Activated CD8-positive, alpha-beta memory T cell treated with anti-CD3 and anti-CD28 coated beads for 36 hours (primary cell): ENCODE data around the gene TES. TPM values are rescaled to one million over a fixed set of nuclear protein-coding genes. Genes with fewer than 3 reads are reported as not detected.

ENCODE experiments used
- CTCF ChIA-PET: fragments of 350-600 bp; sonication (Branson Sonifier 250); formaldehyde crosslinking; loops from one replicate; lab custom pipeline; 2021; ENCODE audit warnings: antibody characterized with exemption; lab: Charles Lee
- POLR2A ChIA-PET: fragments of 350-600 bp; sonication (Branson Sonifier 250); formaldehyde crosslinking; loops from one replicate; lab custom pipeline; 2021; ENCODE audit warnings: antibody characterized with exemption; lab: Charles Lee
- total RNA-seq, 2 experiments: library from RNA; stranded (reverse); gene quantifications; one replicate each; pipeline ENCODE4 v1.2.3, GENCODE V29; 2021

Gene TES
- total RNA-seq, 2 experiments from 2014 or later = 56.1 to 66.5 TPM

GRCh38 chr7:116185450-116185849 is 24.9 kb upstream of the TES start:
- ChIA-PET CTCF (no interaction called here), POLR2A (no interaction called here)

GRCh38 chr7:116185956-116186355 is 24.4 kb upstream of the TES start:
- ChIA-PET CTCF (no interaction called here), POLR2A (no interaction called here)

DNA sequence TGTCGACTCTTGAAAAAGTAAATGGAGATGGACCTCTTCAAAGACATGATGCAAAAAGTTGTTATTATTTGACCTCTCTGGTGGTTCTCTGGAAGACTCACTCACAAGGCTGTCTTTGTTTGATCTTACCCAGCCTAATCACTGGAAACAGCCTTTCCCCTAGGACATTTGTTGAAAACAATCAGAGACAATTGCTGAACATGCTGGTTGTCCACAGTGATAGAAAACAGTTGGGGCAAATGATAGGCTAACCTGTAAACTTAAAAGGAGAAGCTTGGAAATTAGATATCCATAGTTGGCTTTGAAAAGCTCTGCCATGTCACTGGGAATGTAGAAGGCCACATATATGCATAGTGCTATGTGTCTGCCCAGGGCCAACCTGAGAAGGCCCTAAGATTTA is 22.9 kb upstream of the TES start:
- ChIA-PET CTCF (interaction anchor here (0.9 to 1.0 kb wide), 2 partner anchors 39 to 73 kb away, joined by 3 to 5 read pairs; no protein-coding TSS in a partner anchor), POLR2A (no interaction called here)

DNA sequence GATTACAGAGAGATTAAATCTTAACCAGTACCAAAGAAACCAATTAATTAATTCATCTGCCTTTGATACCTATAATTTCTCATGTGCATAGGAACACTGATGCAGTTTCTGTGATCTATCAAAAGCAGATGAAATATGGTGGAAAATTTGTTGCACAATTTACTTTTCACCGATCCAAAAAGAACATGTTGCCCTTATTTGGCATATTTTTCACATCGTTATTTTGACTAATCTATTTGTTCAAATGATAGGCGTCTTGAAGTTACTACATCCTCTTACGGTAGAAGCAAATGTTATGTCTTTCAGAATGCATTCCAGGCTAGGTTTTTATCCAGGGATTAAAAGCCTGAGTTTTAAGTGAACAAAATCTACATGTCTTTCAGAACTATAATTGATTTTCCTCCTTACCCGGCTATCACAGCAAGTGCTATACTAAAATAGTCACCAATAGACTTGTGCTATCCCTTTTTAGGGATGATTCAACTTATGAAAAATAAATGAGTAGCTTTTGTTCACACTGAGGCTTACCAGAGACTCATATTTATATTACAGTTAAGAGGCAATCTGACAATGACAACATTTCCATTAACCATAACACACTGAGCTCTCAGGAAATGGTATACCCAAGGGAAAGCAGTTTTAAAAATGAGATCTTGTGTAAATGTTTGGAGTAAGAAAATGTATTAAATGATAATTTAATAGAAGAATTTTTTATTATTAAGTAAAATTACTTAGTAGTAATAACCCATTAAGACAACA is 16.8 kb upstream of the TES start:
- CTCF ChIA-PET = no interaction called here
- POLR2A ChIA-PET = no interaction called here

DNA sequence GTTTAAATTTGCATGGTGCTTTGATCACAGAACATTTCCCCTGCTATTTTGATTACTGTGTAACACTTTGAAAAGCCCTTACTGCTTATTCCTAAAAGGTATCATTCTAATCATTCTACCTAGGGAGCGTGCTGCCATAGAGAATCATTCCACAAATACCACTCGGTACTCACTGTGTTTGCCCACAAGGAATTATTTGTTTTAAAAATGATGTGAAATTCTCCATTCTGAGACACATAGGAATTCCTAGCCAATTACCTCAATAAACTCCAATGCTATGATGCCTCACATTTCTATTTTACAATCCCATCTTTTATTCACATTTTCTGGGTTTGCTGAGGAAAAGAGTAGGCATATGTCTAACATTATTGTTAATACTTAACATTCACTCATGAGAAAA is 16.2 kb upstream of the TES start:
- ChIA-PET POLR2A (no interaction called here), CTCF (no interaction called here)

- ChIA-PET POLR2A (no interaction called here), CTCF (interaction anchor here (0.7 to 1.1 kb wide), 2 partner anchors 17 to 331 kb away, joined by 3 to 5 read pairs; no protein-coding TSS in a partner anchor)
Observed at GRCh38 chr7:116195451-116195850, 14.9 kb upstream of the TES start.

GRCh38 chr7:116196947-116197346 is 13.4 kb upstream of the TES start:
- CTCF ChIA-PET = no interaction called here

DNA sequence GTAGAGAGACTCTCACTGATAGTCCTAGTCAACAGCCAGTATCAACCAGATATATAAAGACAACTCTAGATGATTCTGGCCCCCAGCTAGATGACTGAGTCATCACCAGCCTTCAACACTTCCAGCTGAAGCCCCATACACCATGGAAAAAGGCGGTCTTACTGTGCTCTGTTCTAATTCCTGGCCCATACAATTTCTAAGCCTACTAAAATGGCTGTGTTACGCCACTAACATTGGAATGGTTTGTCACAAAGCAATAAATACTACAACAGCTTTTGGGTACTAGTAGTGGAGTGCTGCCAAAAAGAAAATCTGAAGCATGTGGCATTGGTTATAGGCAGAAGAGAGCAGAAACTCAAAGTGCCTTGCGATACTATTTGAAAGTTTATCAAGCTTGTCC is 13.0 kb upstream of the TES start:
- POLR2A ChIA-PET = no interaction called here
- CTCF ChIA-PET = no interaction called here

More at GRCh38 chr7:116196947-116197346, 13.4 kb upstream of the TES start:
- POLR2A ChIA-PET = no interaction called here

- POLR2A ChIA-PET = no interaction called here
- CTCF ChIA-PET = no interaction called here
Observed at GRCh38 chr7:116198748-116199410, 11.5 kb upstream of the TES start.

DNA sequence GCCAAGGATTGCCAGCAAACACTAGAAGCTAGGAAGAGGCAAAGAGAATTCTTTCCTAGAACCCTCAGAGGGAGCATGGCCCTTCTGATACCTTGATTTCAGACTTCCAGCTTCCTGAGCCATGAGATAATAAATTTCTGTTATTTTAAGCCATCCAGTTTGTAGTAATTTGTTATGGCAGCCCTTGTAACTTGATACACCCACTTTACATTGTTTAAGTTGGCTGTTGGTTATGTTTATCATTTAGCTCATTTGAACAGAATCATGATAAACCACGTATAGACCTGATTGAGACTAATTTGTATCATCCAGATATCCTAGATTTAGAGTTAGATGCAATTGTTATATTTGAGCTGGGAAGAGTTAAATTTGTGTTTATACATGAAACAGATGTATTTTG is 9.4 kb upstream of the TES start:
- POLR2A ChIA-PET = interaction anchor here (0.6 kb wide), 1 partner anchor 9 kb away, joined by 3 read pairs; the partner anchor contains the start of gene TES
- CTCF ChIA-PET = interaction anchor here (1.0 kb wide), 1 partner anchor 9 kb away, joined by 5 read pairs; the partner anchor contains the start of gene TES

DNA sequence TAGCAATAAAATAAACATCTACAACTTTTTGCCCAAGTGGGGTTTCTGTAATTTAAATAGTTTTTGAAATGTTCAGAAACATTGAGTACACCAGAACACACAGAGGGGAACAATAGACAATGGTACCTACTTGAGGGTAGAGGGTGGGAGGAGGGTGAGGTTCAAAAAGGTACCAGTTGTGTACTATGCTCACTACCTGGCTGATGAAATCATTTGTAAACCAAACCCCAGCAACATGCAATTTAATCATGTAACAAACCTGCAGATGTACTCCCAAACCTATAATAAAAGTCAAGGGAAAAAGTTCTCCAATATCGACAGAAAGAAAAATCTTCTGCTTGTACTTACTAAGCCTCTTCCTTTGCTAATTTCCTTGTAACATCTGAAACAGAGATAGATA is 4.2 kb upstream of the TES start:
- ChIA-PET POLR2A (no interaction called here), CTCF (no interaction called here)

DNA sequence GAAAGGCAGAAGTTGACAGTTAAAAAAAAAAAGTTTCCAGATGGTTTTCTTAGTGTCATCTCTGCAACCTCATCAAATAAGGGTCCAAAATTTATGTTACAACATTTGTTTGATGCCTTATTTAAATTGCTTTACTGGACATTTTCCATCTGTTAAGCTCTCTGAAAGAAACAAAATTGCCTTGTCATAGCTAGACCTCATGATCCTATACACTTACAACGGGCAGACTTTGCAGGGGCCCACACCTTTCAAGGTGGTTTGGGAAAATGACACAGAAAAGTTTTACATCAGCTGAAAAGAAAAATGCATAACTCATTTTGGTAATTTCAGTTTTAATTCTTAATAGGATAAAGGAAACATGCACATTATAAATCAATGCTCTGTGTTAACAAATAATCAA is 1.4 kb upstream of the TES start:
- ChIA-PET CTCF (interaction anchor here (1.5 to 2.1 kb wide), 2 partner anchors 8 to 29 kb away, joined by 3 to 5 read pairs; no protein-coding TSS in a partner anchor), POLR2A (no interaction called here)

DNA sequence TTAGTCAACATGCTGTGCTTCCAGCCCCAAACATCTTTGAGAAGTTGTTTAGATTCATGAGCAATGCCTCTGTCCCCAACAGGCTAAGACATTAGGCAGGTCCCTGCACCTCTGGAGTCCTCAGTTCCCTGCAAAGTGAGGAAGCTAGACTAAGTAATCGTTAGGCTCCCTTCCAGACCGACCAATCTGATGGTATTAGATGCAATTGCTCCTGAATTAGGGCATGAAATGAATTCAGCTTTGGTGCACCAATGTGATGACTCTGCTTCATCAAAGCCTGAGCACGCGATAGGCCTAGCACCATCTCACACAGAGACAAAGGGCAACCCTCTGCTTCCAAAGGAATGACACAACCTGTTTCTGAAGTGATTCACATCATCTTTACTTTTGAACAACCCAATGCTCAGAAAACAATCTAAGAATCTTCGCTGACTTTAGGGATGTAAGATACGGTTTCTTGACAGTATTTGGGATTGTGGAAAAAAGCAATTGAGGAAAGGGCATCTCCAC is 723 bp upstream of the TES start:
- ChIA-PET CTCF (interaction anchor here (1.4 to 3.0 kb wide), 4 partner anchors 9 to 29 kb away, joined by 3 to 13 read pairs (median 4); no protein-coding TSS in a partner anchor), POLR2A (interaction anchor here (0.9 to 1.2 kb wide), 2 partner anchors 9 to 16 kb away, joined by 3 to 4 read pairs; no protein-coding TSS in a partner anchor)

- ChIA-PET CTCF (interaction anchor here (0.8 to 3.0 kb wide), 7 partner anchors 10 to 315 kb away, joined by 3 to 13 read pairs (median 4); no protein-coding TSS in a partner anchor), POLR2A (interaction anchor here (1.1 to 1.5 kb wide), 5 partner anchors 14 to 378 kb away, joined by 3 to 4 read pairs (median 3); no protein-coding TSS in a partner anchor)
Observed at GRCh38 chr7:116211006-116211912, 920 bp downstream of the TES start.

GRCh38 chr7:116211913-116212596 is 1.7 kb downstream of the TES start:
- CTCF ChIA-PET = interaction anchor here (0.8 to 3.0 kb wide), 3 partner anchors 16 to 32 kb away, joined by 3 to 13 read pairs (median 8); no protein-coding TSS in a partner anchor
- POLR2A ChIA-PET = interaction anchor here (1.1 to 1.5 kb wide), 4 partner anchors 19 to 377 kb away, joined by 3 read pairs; no protein-coding TSS in a partner anchor

- ChIA-PET POLR2A (no interaction called here), CTCF (no interaction called here)
Observed at GRCh38 chr7:116212869-116213268, 2.5 kb downstream of the TES start.

- POLR2A ChIA-PET = no interaction called here
- CTCF ChIA-PET = interaction anchor here (0.6 kb wide), 2 partner anchors 46 to 368 kb away, joined by 4 read pairs; no protein-coding TSS in a partner anchor
Observed at GRCh38 chr7:116213361-116214130, 3.2 kb downstream of the TES start.
